Activated B cell treated with CpG ODN at 0.5 μM for 24 hours (primary cell): Measurements from ENCODE around the gene SACS. TPM values are rescaled to one million over a fixed set of nuclear protein-coding genes. Genes with fewer than 3 reads are reported as not detected.

Source experiments
- ATAC-seq: fragments of 200-7000 bp; cut with Tn5 transposase; one replicate; pipeline ENCODE4 v1.10.0; 2021; ENCODE audit warnings: low read depth, mild to moderate bottlenecking, moderate library complexity
- CTCF ChIA-PET: fragments of 350-600 bp; sonication (Branson Sonifier 250); formaldehyde crosslinking; loops from one replicate; lab custom pipeline; 2021; ENCODE audit warnings: antibody characterized with exemption; lab: Charles Lee
- POLR2A ChIA-PET: fragments of 350-600 bp; sonication (Branson Sonifier 250); formaldehyde crosslinking; loops from one replicate; lab custom pipeline; 2021; ENCODE audit warnings: antibody characterized with exemption; lab: Charles Lee
- DNase-seq: peaks from one replicate; pipeline ENCODE4 v3.0.0; 2022
- H3K27ac Mint-ChIP-seq: one replicate; pipeline ENCODE4 v1.8.0; 2020; ENCODE audit warnings: mixed read lengths
- H3K27me3 Mint-ChIP-seq: one replicate; pipeline ENCODE4 v1.8.0; 2021; ENCODE audit warnings: mixed read lengths
- H3K36me3 Mint-ChIP-seq: one replicate; pipeline ENCODE4 v1.8.0; 2021; ENCODE audit warnings: low read depth, mixed read lengths
- H3K4me1 Mint-ChIP-seq: one replicate; pipeline ENCODE4 v1.8.0; 2021; ENCODE audit warnings: mixed read lengths
- H3K4me3 Mint-ChIP-seq: one replicate; pipeline ENCODE4 v1.8.0; 2020; ENCODE audit warnings: mild to moderate bottlenecking, mixed read lengths
- H3K9me3 Mint-ChIP-seq: one replicate; pipeline ENCODE4 v1.8.0; 2020; ENCODE audit warnings: mixed read lengths
- CTCF ChIP-seq: fragments of 200-600 bp; IDR thresholded peaks from one replicate; pipeline ENCODE4 v1.8.0; 2022; ENCODE audit warnings: antibody characterized with exemption, mild to moderate bottlenecking
- intact Hi-C: fragments of 100-400 bp; cut with micrococcal nuclease; formaldehyde crosslinking; loops from one replicate; pipeline ENCODE4 v1.15.1; 2024
- total RNA-seq: library from RNA; stranded (reverse); gene quantifications from 2 replicates; pipeline ENCODE4 v1.2.3, GENCODE V29; 2022

The SACS gene
- total RNA-seq, 1 donor from 2014 or later = 29.3 TPM

- Mint-ChIP-seq H3K4me3 (no peak overlapping the region), H3K36me3 (no peaks in the 10 kb centered on the region), H3K27me3 (peaks cover 16% of the 10 kb centered on the region), H3K4me1 (no peaks in the 10 kb centered on the region), H3K9me3 (no peaks in the 10 kb centered on the region), H3K27ac (no peak overlapping the region)
- intact Hi-C loops = no loop called here
- no peak for TF ChIP-seq CTCF
- DNase-seq (no peak), ATAC-seq (no peak)
- CTCF ChIA-PET = no interaction called here
- POLR2A ChIA-PET = no interaction called here
These were observed 16.1 kb upstream of the SACS start for GRCh38 chr13:23449398-23450162.

- Mint-ChIP-seq H3K4me1 (no peaks in the 10 kb centered on the region), H3K4me3 (no peak overlapping the region), H3K36me3 (no peaks in the 10 kb centered on the region), H3K9me3 (no peaks in the 10 kb centered on the region), H3K27ac (no peak overlapping the region), H3K27me3 (peaks cover 6% of the 10 kb centered on the region)
- POLR2A ChIA-PET = no interaction called here
- no peak for TF ChIP-seq CTCF
- intact Hi-C loops = no loop called here
- ATAC-seq = no peak
- DNase-seq = no peak
- CTCF ChIA-PET = no interaction called here
These were observed 14.4 kb upstream of the SACS start for GRCh38 chr13:23447927-23448326.

- intact Hi-C loops = no loop called here
- POLR2A ChIA-PET = no interaction called here
- H3K4me1 Mint-ChIP-seq = no peaks in the 10 kb centered on the region
- CTCF ChIA-PET = no interaction called here
- no peak overlapping the region for H3K4me3 Mint-ChIP-seq
- H3K36me3 Mint-ChIP-seq = no peaks in the 10 kb centered on the region
- TF ChIP-seq CTCF = no peak
- DNase-seq (no peak), ATAC-seq (no peak)
- no peaks in the 10 kb centered on the region for H3K27me3 Mint-ChIP-seq
- H3K9me3 Mint-ChIP-seq = no peaks in the 10 kb centered on the region
- H3K27ac Mint-ChIP-seq = no peak overlapping the region
These were observed 12.3 kb upstream of the SACS start for GRCh38 chr13:23445794-23446193.

- ChIA-PET CTCF (no interaction called here), POLR2A (no interaction called here)
- TF ChIP-seq CTCF = no peak
- Mint-ChIP-seq H3K4me3 (no peak overlapping the region), H3K27me3 (no peaks in the 10 kb centered on the region), H3K9me3 (no peaks in the 10 kb centered on the region), H3K36me3 (no peaks in the 10 kb centered on the region), H3K4me1 (no peaks in the 10 kb centered on the region), H3K27ac (no peak overlapping the region)
- intact Hi-C loops = no loop called here
- ATAC-seq = no peak
- DNase-seq = no peak
These were observed 10.4 kb upstream of the SACS start for GRCh38 chr13:23443878-23444277.

GRCh38 chr13:23443110-23443509 is 9.6 kb upstream of the SACS start:
- H3K36me3 Mint-ChIP-seq = no peaks in the 10 kb centered on the region
- ChIA-PET POLR2A (no interaction called here), CTCF (no interaction called here)
- H3K9me3 Mint-ChIP-seq = no peaks in the 10 kb centered on the region
- H3K27ac Mint-ChIP-seq = no peak overlapping the region
- TF ChIP-seq CTCF = no peak
- no peaks in the 10 kb centered on the region for H3K27me3 Mint-ChIP-seq
- ATAC-seq (no peak), DNase-seq (no peak)
- H3K4me1 Mint-ChIP-seq = no peaks in the 10 kb centered on the region
- intact Hi-C loops = no loop called here
- no peak overlapping the region for H3K4me3 Mint-ChIP-seq
